Caco-2 (cell line): ENCODE measurements around the gene ALDH1A3. TPM values are rescaled to one million over a fixed set of nuclear protein-coding genes. Genes with fewer than 3 reads are reported as not detected.
"Not testable (repeated sequence)": the region's sequence is repeated elsewhere in the genome, so short reads cannot be mapped to it uniquely, and the experiment has no call there.

Experiments
- BruUV-seq: library from RNA; stranded (reverse); fragments of 400-500 nt; replicated peaks from 2 replicates; lab custom pipeline; 2021; lab: Mats Ljungman, UMichigan
- CTCF ChIA-PET: fragments of 300-600 bp; sonication (Branson Sonifier 250); formaldehyde crosslinking; loops from one replicate; lab custom pipeline; 2022; ENCODE audit warnings: antibody characterized with exemption; lab: Charles Lee
- POLR2A ChIA-PET: fragments of 300-600 bp; sonication (Branson Sonifier 250); formaldehyde crosslinking; loops from one replicate; lab custom pipeline; 2022; ENCODE audit warnings: antibody characterized with exemption; lab: Charles Lee
- DNase-seq, 2 experiments: peaks; one replicate each; pipeline versions ENCODE4 v3.0.0 to v3.0.0-alpha.2; 2020 to 2022
- H3K27me3 ChIP-seq: replicated peaks from 2 replicates; pipeline ENCODE4 v1.6.0; 2011; ENCODE audit warnings: low read length; ENCODE audit not compliant: control insufficient read depth, insufficient read depth
- H3K36me3 ChIP-seq: 2 replicates; pipeline ENCODE4 v1.5.1; 2011; ENCODE audit warnings: low read length; ENCODE audit not compliant: control insufficient read depth, insufficient read depth
- H3K4me1 ChIP-seq: fragments of 250-450 bp; sonication (Bioruptor Pico); 2 replicates; pipeline ENCODE4 v1.5.1; 2020; ENCODE audit warnings: mild to moderate bottlenecking
- H3K4me3 ChIP-seq: 2 replicates; pipeline ENCODE4 v1.5.1; 2011; ENCODE audit warnings: low read depth, mild to moderate bottlenecking, control low read depth, low read length
- H3K9me3 ChIP-seq: fragments of 250-450 bp; sonication (Bioruptor Pico); 2 replicates; pipeline ENCODE4 v1.5.1; 2020; ENCODE audit warnings: mild to moderate bottlenecking, moderate library complexity
- H3K27ac Mint-ChIP-seq: one replicate; pipeline ENCODE4 v1.8.0; 2022; ENCODE audit warnings: mixed read lengths; ENCODE audit not compliant: unreplicated experiment
- H3K27me3 Mint-ChIP-seq: one replicate; pipeline ENCODE4 v1.8.0; 2022; ENCODE audit warnings: mixed read lengths; ENCODE audit not compliant: insufficient read depth, unreplicated experiment
- H3K36me3 Mint-ChIP-seq: one replicate; pipeline ENCODE4 v1.8.0; 2022; ENCODE audit warnings: mild to moderate bottlenecking, mixed read lengths; ENCODE audit not compliant: insufficient read depth, unreplicated experiment
- H3K4me1 Mint-ChIP-seq: one replicate; pipeline ENCODE4 v1.8.0; 2022; ENCODE audit warnings: low read depth, mixed read lengths; ENCODE audit not compliant: unreplicated experiment
- H3K4me3 Mint-ChIP-seq: one replicate; pipeline ENCODE4 v1.8.0; 2022; ENCODE audit warnings: mild to moderate bottlenecking, moderate library complexity, mixed read lengths; ENCODE audit not compliant: unreplicated experiment
- H3K9me3 Mint-ChIP-seq: one replicate; pipeline ENCODE4 v1.8.0; 2022; ENCODE audit warnings: mixed read lengths; ENCODE audit not compliant: unreplicated experiment
- CTCF ChIP-seq, 2 experiments: fragments of 200-600 bp in 1 of 2; IDR thresholded peaks; 1 replicate in 1 of 2; 2 replicates in 1 of 2; pipeline versions ENCODE4 v1.5.1 to v1.8.0; 2011 to 2022; ENCODE audit warnings: antibody characterized with exemption in 1 of 2, control low read depth in 1 of 2, inconsistent platforms in 1 of 2, low read depth in 1 of 2, low read length in 1 of 2, mild to moderate bottlenecking in 1 of 2, moderate library complexity in 1 of 2; ENCODE audit not compliant: insufficient read depth in 1 of 2, severe bottlenecking in 1 of 2, unreplicated experiment in 1 of 2
- intact Hi-C: fragments of 100-400 bp; cut with micrococcal nuclease; formaldehyde crosslinking; loops from one replicate; pipeline ENCODE4 v1.10.0; 2022; ENCODE audit not compliant: unreplicated experiment
- total RNA-seq: library from RNA; stranded (reverse); gene quantifications from 2 replicates; pipeline ENCODE4 v1.2.3, GENCODE V29; 2022

The ALDH1A3 gene
- total RNA-seq, 1 experiment from 2014 or later: 6.6 TPM

- Mint-ChIP-seq H3K4me3 (no peak overlapping the region), H3K9me3 (no peaks in the 10 kb centered on the region), H3K36me3 (no peaks in the 10 kb centered on the region), H3K4me1 (peaks cover 17% of the 10 kb centered on the region), H3K27ac (no peak overlapping the region), H3K27me3 (no peaks in the 10 kb centered on the region)
- Histone ChIP-seq H3K4me3 (no peak overlapping the region), H3K36me3 (no peaks in the 10 kb centered on the region), H3K27me3 (no peaks in the 10 kb centered on the region), H3K9me3 (no peaks in the 10 kb centered on the region), H3K4me1 (peaks cover 13% of the 10 kb centered on the region; the same call in 1 of the 2 replicates)
- POLR2A ChIA-PET: no interaction called here
- TF ChIP-seq CTCF (IDR thresholded peaks at IDR 0.05; ENCODE audit: insufficient read depth in 1 of 2, low read depth in 1 of 2, low read length in 1 of 2, severe bottlenecking in 1 of 2, unreplicated experiment in 1 of 2): no peak
- no TSS peak for BruUV-seq
- no peak for DNase-seq
- CTCF ChIA-PET: no interaction called here
- intact Hi-C loops: no loop called here
These were observed 32.4 kb upstream of the ALDH1A3 start for GRCh38 chr15:100847194-100847593.

- H3K4me3 Mint-ChIP-seq: peak overlapping the region; percentile 80
- H3K4me1 Mint-ChIP-seq: peaks cover 17% of the 10 kb centered on the region
- Histone ChIP-seq H3K4me1 (no peaks in the 10 kb centered on the region; the same call in 1 of the 2 replicates), H3K4me3 (peak overlapping the region; percentile 82), H3K36me3 (no peaks in the 10 kb centered on the region), H3K27me3 (no peaks in the 10 kb centered on the region), H3K9me3 (no peaks in the 10 kb centered on the region)
- DNase-seq: peak; percentile 79 to 86
- no peak overlapping the region for H3K27ac Mint-ChIP-seq
- BruUV-seq: no TSS peak
- ChIA-PET CTCF (interaction anchor here (0.7 to 1.0 kb wide), 2 partner anchors 24 to 222 kb away, joined by 3 read pairs; no protein-coding TSS in a partner anchor), POLR2A (no interaction called here)
- peak; percentile 51 to 69 for TF ChIP-seq CTCF (IDR thresholded peaks at IDR 0.05; ENCODE audit: insufficient read depth in 1 of 2, low read depth in 1 of 2, low read length in 1 of 2, severe bottlenecking in 1 of 2, unreplicated experiment in 1 of 2)
- intact Hi-C loops: loop anchor here (2.0 kb wide), 1 partner anchor 24 kb away; no protein-coding TSS in a partner anchor
- H3K9me3 Mint-ChIP-seq: no peaks in the 10 kb centered on the region
- no peaks in the 10 kb centered on the region for H3K36me3 Mint-ChIP-seq
- H3K27me3 Mint-ChIP-seq: no peaks in the 10 kb centered on the region
These were observed 30.4 kb upstream of the ALDH1A3 start for GRCh38 chr15:100849021-100849854.

GRCh38 chr15:100849855-100850218, 29.8 kb upstream of the ALDH1A3 start:
- H3K9me3 ChIP-seq: no peaks in the 10 kb centered on the region
- no peak for TF ChIP-seq CTCF (IDR thresholded peaks at IDR 0.05; ENCODE audit: insufficient read depth in 1 of 2, low read depth in 1 of 2, low read length in 1 of 2, severe bottlenecking in 1 of 2, unreplicated experiment in 1 of 2)
- peak overlapping the region; percentile 82 for H3K4me3 ChIP-seq
- H3K36me3 ChIP-seq: no peaks in the 10 kb centered on the region
- POLR2A ChIA-PET: interaction anchor here (0.7 kb wide), 1 partner anchor 128 kb away, joined by 3 read pairs; no protein-coding TSS in a partner anchor
- no peaks in the 10 kb centered on the region for H3K4me1 ChIP-seq
- BruUV-seq: no TSS peak
- no peaks in the 10 kb centered on the region for H3K27me3 ChIP-seq
- Mint-ChIP-seq H3K27ac (peak overlapping the region; percentile 35), H3K27me3 (no peaks in the 10 kb centered on the region), H3K9me3 (no peaks in the 10 kb centered on the region), H3K36me3 (no peaks in the 10 kb centered on the region), H3K4me3 (peak overlapping the region; percentile 80), H3K4me1 (peaks cover 17% of the 10 kb centered on the region)
- intact Hi-C loops: loop anchor here (2.0 kb wide), 1 partner anchor 23 kb away; no protein-coding TSS in a partner anchor
- CTCF ChIA-PET: interaction anchor here (0.7 to 1.0 kb wide), 2 partner anchors 187 to 222 kb away, joined by 3 to 4 read pairs; no protein-coding TSS in a partner anchor
- no peak for DNase-seq

GRCh38 chr15:100851428-100852015, 28.1 kb upstream of the ALDH1A3 start:
- H3K27ac Mint-ChIP-seq, intact Hi-C loops: not testable (repeated sequence)

More at GRCh38 chr15:100851428-100852015, 28.1 kb upstream of the ALDH1A3 start:
- H3K27me3 ChIP-seq, BruUV-seq, H3K4me3 ChIP-seq, H3K36me3 Mint-ChIP-seq, H3K9me3 Mint-ChIP-seq, H3K4me1 ChIP-seq, POLR2A ChIA-PET, DNase-seq, H3K9me3 ChIP-seq, CTCF ChIA-PET, H3K27me3 Mint-ChIP-seq, H3K36me3 ChIP-seq: not testable (repeated sequence)
- peaks cover 17% of the 10 kb centered on the region for H3K4me1 Mint-ChIP-seq
- H3K4me3 Mint-ChIP-seq: peak overlapping the region; percentile 80
